Activated CD8-positive, alpha-beta T cell treated with anti-CD3 and anti-CD28 coated beads for 36 hours (primary cell): Measurements from ENCODE around the gene RHOBTB3. TPM values are rescaled to one million over a fixed set of nuclear protein-coding genes. Genes with fewer than 3 reads are reported as not detected.
A peak's percentile ranks its signal among the peaks of the same experiment; 100 is the strongest.

Source experiments
- ATAC-seq: fragments of 200-7000 bp; cut with Tn5 transposase; one replicate; pipeline ENCODE4 v1.10.0; 2021; ENCODE audit warnings: mild to moderate bottlenecking, moderate library complexity
- CTCF ChIA-PET: fragments of 350-600 bp; sonication (Branson Sonifier 250); formaldehyde crosslinking; loops from one replicate; lab custom pipeline; 2021; ENCODE audit warnings: antibody characterized with exemption; lab: Charles Lee
- POLR2A ChIA-PET: fragments of 350-600 bp; sonication (Branson Sonifier 250); formaldehyde crosslinking; loops from one replicate; lab custom pipeline; 2021; ENCODE audit warnings: antibody characterized with exemption; lab: Charles Lee
- DNase-seq: peaks from one replicate; pipeline ENCODE4 v3.0.0-alpha.2; 2020
- H3K27ac Mint-ChIP-seq: one replicate; pipeline ENCODE4 v1.8.0; 2021; ENCODE audit warnings: mild to moderate bottlenecking, mixed read lengths
- H3K27me3 Mint-ChIP-seq: one replicate; pipeline ENCODE4 v1.8.0; 2021; ENCODE audit warnings: mixed read lengths
- H3K36me3 Mint-ChIP-seq: one replicate; pipeline ENCODE4 v1.8.0; 2021; ENCODE audit warnings: low read depth, mixed read lengths
- H3K4me1 Mint-ChIP-seq: one replicate; pipeline ENCODE4 v1.8.0; 2021; ENCODE audit warnings: low read depth, mixed read lengths
- H3K4me3 Mint-ChIP-seq: one replicate; pipeline ENCODE4 v1.8.0; 2021; ENCODE audit warnings: mild to moderate bottlenecking, moderate library complexity, mixed read lengths
- H3K9me3 Mint-ChIP-seq: one replicate; pipeline ENCODE4 v1.8.0; 2021; ENCODE audit warnings: mixed read lengths
- intact Hi-C: fragments of 100-400 bp; cut with micrococcal nuclease; formaldehyde crosslinking; loops from one replicate; pipeline ENCODE4 v1.10.0; 2022
- total RNA-seq, 2 experiments: library from RNA; stranded (reverse); gene quantifications; one replicate each; pipeline ENCODE4 v1.2.3, GENCODE V29; 2021
- TF ChIP-seq, protein P1 (sequence below): fragments of 200-600 bp; IDR thresholded peaks from one replicate; pipeline ENCODE4 v1.8.0; 2022; ENCODE audit warnings: antibody characterized with exemption, mild to moderate bottlenecking

RHOBTB3 gene
- total RNA-seq, 2 experiments from 2014 or later: 0.50 to 1.1 TPM

GRCh38 chr5:95841914-95842812 lies 111.0 kb downstream of the RHOBTB3 start:
- intact Hi-C loops: loop anchor here (5.0 kb wide), 3 partner anchors 35 to 200 kb away; no protein-coding TSS in a partner anchor
- Mint-ChIP-seq H3K27me3 (no peaks in the 10 kb centered on the region), H3K36me3 (no peaks in the 10 kb centered on the region), H3K27ac (no peak overlapping the region), H3K4me1 (peaks cover 23% of the 10 kb centered on the region), H3K4me3 (no peak overlapping the region), H3K9me3 (no peaks in the 10 kb centered on the region)
- ATAC-seq (no peak), DNase-seq (no peak)
- CTCF ChIA-PET: interaction anchor here (0.8 to 25.0 kb wide), 8 partner anchors 8 to 178 kb away, joined by 3 to 628 read pairs (median 8); partner anchors contain the start of gene GLRX
- TF ChIP-seq, protein P1, sequence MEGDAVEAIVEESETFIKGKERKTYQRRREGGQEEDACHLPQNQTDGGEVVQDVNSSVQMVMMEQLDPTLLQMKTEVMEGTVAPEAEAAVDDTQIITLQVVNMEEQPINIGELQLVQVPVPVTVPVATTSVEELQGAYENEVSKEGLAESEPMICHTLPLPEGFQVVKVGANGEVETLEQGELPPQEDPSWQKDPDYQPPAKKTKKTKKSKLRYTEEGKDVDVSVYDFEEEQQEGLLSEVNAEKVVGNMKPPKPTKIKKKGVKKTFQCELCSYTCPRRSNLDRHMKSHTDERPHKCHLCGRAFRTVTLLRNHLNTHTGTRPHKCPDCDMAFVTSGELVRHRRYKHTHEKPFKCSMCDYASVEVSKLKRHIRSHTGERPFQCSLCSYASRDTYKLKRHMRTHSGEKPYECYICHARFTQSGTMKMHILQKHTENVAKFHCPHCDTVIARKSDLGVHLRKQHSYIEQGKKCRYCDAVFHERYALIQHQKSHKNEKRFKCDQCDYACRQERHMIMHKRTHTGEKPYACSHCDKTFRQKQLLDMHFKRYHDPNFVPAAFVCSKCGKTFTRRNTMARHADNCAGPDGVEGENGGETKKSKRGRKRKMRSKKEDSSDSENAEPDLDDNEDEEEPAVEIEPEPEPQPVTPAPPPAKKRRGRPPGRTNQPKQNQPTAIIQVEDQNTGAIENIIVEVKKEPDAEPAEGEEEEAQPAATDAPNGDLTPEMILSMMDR: no peak
- POLR2A ChIA-PET: no interaction called here

DNA sequence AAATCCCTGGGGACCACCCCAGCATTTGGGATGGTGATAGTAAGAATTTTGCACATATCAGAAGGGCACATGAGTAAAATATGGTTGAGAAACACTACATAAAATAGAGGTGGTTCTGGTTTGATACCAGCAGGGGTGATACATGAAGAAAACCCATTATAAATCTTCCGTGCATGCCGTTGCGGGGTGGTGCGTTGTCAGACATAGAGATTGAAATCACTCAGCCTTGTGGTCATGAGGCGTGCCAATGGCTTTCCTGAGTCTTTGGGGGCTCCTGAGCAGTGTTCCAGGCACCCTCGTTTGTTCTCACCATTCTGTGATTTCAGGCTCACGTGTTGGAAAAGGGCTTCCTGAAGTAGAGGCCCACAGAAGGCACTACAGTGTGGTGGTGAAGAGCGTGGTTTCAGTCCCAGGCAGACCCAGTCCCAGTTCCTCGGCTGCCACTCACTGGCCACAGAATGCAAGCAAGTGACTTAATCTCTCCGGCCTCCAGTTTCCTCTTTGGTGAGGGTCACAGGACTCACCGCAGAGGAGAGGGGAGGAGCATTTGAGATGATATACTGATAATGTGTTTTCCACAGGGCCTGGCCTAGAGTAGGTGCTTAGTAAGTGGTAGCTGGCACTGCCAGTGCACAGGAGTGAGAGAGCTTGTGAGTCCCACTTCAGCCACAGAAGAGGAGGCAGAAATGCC lies 111.9 kb downstream of the RHOBTB3 start:
- ATAC-seq: peak; percentile 84

GRCh38 chr5:95843733-95844223 lies 112.6 kb downstream of the RHOBTB3 start:
- Mint-ChIP-seq H3K27ac (no peak overlapping the region), H3K36me3 (no peaks in the 10 kb centered on the region), H3K4me3 (no peak overlapping the region), H3K27me3 (no peaks in the 10 kb centered on the region), H3K9me3 (no peaks in the 10 kb centered on the region), H3K4me1 (peaks cover 17% of the 10 kb centered on the region)
- ChIA-PET POLR2A (interaction anchor here (0.7 to 1.2 kb wide), 3 partner anchors 9 to 64 kb away, joined by 3 read pairs; no protein-coding TSS in a partner anchor), CTCF (interaction anchor here (0.6 to 25.0 kb wide), 13 partner anchors 9 to 758 kb away, joined by 3 to 628 read pairs (median 4); partner anchors contain the start of gene GLRX)
- DNase-seq (no peak), ATAC-seq (no peak)
- TF ChIP-seq, protein P1: no peak
- intact Hi-C loops: loop anchor here (5.0 kb wide), 3 partner anchors 36 to 201 kb away; no protein-coding TSS in a partner anchor

More for the DNA sequence above, 111.9 kb downstream of the RHOBTB3 start:
- POLR2A ChIA-PET: interaction anchor here (0.7 to 1.2 kb wide), 3 partner anchors 9 to 64 kb away, joined by 3 read pairs; no protein-coding TSS in a partner anchor
- DNase-seq: peak; percentile 81
- Mint-ChIP-seq H3K4me3 (no peak overlapping the region), H3K36me3 (no peaks in the 10 kb centered on the region), H3K9me3 (no peaks in the 10 kb centered on the region), H3K27me3 (no peaks in the 10 kb centered on the region), H3K27ac (peak overlapping the region; percentile 79), H3K4me1 (peaks cover 18% of the 10 kb centered on the region)
- intact Hi-C loops: loop anchor here (5.0 kb wide), 3 partner anchors 36 to 201 kb away; no protein-coding TSS in a partner anchor
- CTCF ChIA-PET: interaction anchor here (0.6 to 25.0 kb wide), 16 partner anchors 9 to 759 kb away, joined by 3 to 628 read pairs (median 4); partner anchors contain the start of gene GLRX
- TF ChIP-seq, protein P1: no peak

GRCh38 chr5:95845391-95845790 lies 114.3 kb downstream of the RHOBTB3 start:
- TF ChIP-seq, protein P1: no peak
- POLR2A ChIA-PET: interaction anchor here (1.3 kb wide), 1 partner anchor 21 kb away, joined by 5 read pairs; no protein-coding TSS in a partner anchor
- DNase-seq (no peak), ATAC-seq (no peak)
- Mint-ChIP-seq H3K9me3 (no peaks in the 10 kb centered on the region), H3K4me3 (no peak overlapping the region), H3K36me3 (no peaks in the 10 kb centered on the region), H3K4me1 (peaks cover 17% of the 10 kb centered on the region), H3K27me3 (no peaks in the 10 kb centered on the region), H3K27ac (no peak overlapping the region)
- CTCF ChIA-PET: interaction anchor here (1.3 to 25.0 kb wide), 6 partner anchors 10 to 181 kb away, joined by 3 to 628 read pairs (median 12); partner anchors contain the start of gene GLRX
- intact Hi-C loops: no loop called here

Other genes starting within 250 kb of the RHOBTB3 start
- 10 to 100 TPM; 68.2 to 70.0 TPM for gene SKIC3, start 176.4 kb upstream of the RHOBTB3 start, total RNA-seq
- 1 to 10 TPM; 4.9 to 5.0 TPM for gene ARSK, start 176.2 kb upstream of the RHOBTB3 start, total RNA-seq
- gene GPR150, start 111.2 kb upstream of the RHOBTB3 start, total RNA-seq: under 1 TPM; 0.45 to 0.76 TPM
- gene RFESD, start 84.6 kb upstream of the RHOBTB3 start, total RNA-seq: 1 to 10 TPM; 9.2 to 9.8 TPM
- not detected for gene SPATA9, start 48.3 kb upstream of the RHOBTB3 start, total RNA-seq
- 10 to 100 TPM; 28.4 to 32.6 TPM for gene GLRX, start 91.4 kb downstream of the RHOBTB3 start, total RNA-seq
- 10 to 100 TPM; 39.7 to 46.3 TPM for gene ELL2, start 230.5 kb downstream of the RHOBTB3 start, total RNA-seq